ENCODE results near the gene CD80.
"Not testable (repeated sequence)": the region's sequence is repeated elsewhere in the genome, so short reads cannot be mapped to it uniquely, and the experiment has no call there.

Gene CD80

GRCh38 chr3:119599558-119600174 lies 40.3 kb upstream of the CD80 start:
- Mint-ChIP-seq H3K4me1 (peaks cover 26% of the 10 kb centered on the region), H3K27me3 (ENCODE audit: low read depth) (no peaks in the 10 kb centered on the region), H3K9me3 (no peaks in the 10 kb centered on the region), H3K36me3 (ENCODE audit: low read depth) (no peaks in the 10 kb centered on the region), H3K27ac (no peak overlapping the region), H3K4me3 (no peak overlapping the region)
- no peak for TF ChIP-seq CTCF (IDR thresholded peaks at IDR 0.05; ENCODE audit: unreplicated experiment in 3 of 3)

GRCh38 chr3:119598410-119599098 lies 39.1 kb upstream of the CD80 start:
- H3K9me3 Mint-ChIP-seq, result no peaks in the 10 kb centered on the region
- no peak overlapping the region for H3K4me3 Mint-ChIP-seq
- peak overlapping the region; percentile 1 to 64 (median 28) for H3K27ac Mint-ChIP-seq
- no peaks in the 10 kb centered on the region for H3K36me3 Mint-ChIP-seq (ENCODE audit: low read depth)
- TF ChIP-seq CTCF (IDR thresholded peaks at IDR 0.05; ENCODE audit: unreplicated experiment in 3 of 3), result no peak
- H3K4me1 Mint-ChIP-seq, result peaks cover 26% of the 10 kb centered on the region
- no peaks in the 10 kb centered on the region for H3K27me3 Mint-ChIP-seq (ENCODE audit: low read depth)

DNA sequence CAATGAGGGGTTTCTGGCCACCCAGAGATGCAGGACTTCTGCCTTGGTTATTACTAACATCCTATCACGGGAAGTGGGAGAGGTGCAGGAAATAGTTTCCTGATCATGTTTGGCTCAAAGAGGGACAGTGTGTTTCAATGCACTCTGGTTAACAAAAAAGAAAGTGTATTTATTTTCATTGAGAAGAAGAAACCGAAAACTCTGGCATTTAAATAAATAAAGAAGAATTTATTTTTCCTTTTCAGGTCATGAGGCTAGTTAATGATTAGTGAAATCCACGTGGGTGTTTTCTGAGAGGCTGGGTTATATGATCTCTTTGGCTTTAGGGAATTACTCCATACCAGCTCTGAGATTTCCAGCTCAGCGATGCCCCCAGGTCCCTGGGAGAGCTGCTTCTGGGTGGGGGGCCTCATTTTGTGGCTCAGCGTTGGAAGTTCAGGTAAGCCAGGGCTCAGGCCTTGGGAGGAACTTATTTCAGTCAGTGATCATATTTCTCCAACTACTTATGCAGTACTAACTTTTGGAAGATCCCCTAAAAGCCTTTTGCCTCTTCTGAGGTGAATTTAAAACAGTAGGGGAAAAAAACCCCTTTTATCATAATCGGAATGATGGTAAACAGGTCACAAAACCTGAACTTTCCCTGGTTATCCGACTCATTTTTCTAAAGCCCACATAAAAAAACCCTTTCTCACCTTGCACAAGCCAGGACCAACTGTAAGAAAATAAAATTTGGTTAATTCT lies 38.3 kb upstream of the CD80 start, which contains the start of gene PLA1A:
Gene PLA1A (plus strand): TSS at position 338 of the 741 bp plus-strand sequence. CDS start 29 bp downstream, at position 367.
- no peak for TF ChIP-seq CTCF (IDR thresholded peaks at IDR 0.05; ENCODE audit: unreplicated experiment in 3 of 3)
- H3K4me1 Mint-ChIP-seq, result peaks cover 26% of the 10 kb centered on the region
- no peaks in the 10 kb centered on the region for H3K9me3 Mint-ChIP-seq
- no peaks in the 10 kb centered on the region for H3K27me3 Mint-ChIP-seq (ENCODE audit: low read depth)
- peak within 1 kb of the TSS in 1 of 3 experiments; percentile 29 for H3K4me3 Mint-ChIP-seq
- H3K36me3 Mint-ChIP-seq (ENCODE audit: low read depth), result no peaks in the 10 kb centered on the region
- peak within 1 kb of the TSS; percentile 11 to 68 (median 64) for H3K27ac Mint-ChIP-seq

DNA sequence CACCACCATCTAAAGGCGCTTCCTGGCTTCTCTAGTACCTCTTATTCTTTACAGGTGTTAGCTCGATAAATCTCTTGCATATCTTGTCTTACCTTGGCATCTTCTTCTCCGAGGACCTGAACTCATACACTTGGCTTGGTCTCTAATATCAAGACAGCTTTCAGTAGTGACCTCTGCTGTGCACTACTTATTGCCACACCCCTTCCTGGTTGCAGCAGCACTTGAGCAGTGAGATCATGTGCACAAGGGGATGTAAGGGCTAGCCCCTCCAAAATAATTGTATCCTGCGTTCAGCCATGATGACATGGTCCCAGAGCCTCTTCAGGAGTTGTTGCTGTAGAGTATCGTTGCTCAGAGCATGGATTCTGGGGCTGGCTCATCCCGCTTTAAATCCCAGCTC lies 37.0 kb upstream of the CD80 start:
- Mint-ChIP-seq H3K4me1 (peaks cover 26% of the 10 kb centered on the region), H3K9me3 (no peaks in the 10 kb centered on the region), H3K4me3 (no peak overlapping the region), H3K36me3 (ENCODE audit: low read depth) (no peaks in the 10 kb centered on the region), H3K27ac (no peak overlapping the region), H3K27me3 (ENCODE audit: low read depth) (peaks cover 3% of the 10 kb centered on the region)
- no peak for TF ChIP-seq CTCF (IDR thresholded peaks at IDR 0.05; ENCODE audit: unreplicated experiment in 3 of 3)

DNA sequence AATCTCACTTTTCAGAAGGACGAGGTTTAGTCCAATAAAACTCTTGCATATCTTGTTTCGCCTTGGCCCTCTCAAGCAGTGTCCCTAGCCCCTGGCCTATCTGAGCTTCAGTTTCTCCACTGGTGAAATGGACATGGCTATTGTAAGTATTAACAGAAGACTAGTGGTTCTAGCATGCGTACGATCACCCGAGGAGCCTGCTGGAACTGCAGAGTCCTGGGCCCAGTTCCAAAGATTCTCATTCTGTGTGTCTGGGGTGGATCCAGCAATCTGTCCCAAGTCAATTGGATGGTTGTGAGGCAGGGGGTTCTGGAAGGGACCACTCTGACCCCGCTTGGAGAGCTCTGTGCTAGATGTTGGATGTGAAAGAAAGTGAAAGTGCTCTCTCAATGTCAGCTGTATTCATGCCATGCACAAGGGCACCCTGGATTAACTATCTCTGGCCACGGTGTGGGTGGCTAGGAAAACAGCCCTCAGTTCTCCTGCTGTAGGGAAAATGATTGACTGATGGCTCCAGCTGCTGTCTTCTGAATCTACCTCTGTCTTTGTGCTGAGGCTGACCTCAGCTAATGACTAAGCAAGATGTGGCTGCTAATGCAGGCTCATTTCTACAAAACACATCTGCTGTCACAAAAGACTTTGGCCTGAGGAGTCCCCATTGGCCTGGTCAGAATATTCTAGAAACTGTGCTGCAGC lies 36.4 kb upstream of the CD80 start:
- Mint-ChIP-seq H3K27ac (no peak overlapping the region), H3K9me3 (no peaks in the 10 kb centered on the region), H3K27me3 (ENCODE audit: low read depth) (peaks cover 3% of the 10 kb centered on the region), H3K4me1 (peaks cover 26% of the 10 kb centered on the region), H3K4me3 (no peak overlapping the region), H3K36me3 (ENCODE audit: low read depth) (no peaks in the 10 kb centered on the region)
- TF ChIP-seq CTCF (IDR thresholded peaks at IDR 0.05; ENCODE audit: unreplicated experiment in 3 of 3), result no peak

DNA sequence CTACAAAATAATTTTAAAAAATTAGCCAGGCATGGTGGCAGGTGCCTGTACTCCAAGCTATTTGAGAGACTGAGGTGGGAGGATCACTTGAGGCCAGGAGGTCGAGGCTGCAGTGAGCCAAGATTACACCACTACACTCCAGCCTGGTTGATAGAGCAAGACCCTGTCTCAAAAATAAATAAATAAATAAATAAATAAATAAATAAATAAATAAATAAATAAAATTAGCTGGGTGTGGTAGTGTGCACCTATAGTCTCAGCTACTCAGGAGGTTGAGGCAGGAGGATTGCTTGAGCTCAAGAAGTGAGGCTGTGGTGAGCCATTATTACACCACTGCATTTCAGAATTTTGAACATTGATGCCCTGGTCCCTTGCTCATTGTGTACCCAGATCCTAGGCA lies 35.5 kb upstream of the CD80 start:
- H3K4me3 Mint-ChIP-seq; H3K9me3 Mint-ChIP-seq; H3K36me3 Mint-ChIP-seq (ENCODE audit: low read depth); H3K27me3 Mint-ChIP-seq (ENCODE audit: low read depth); H3K27ac Mint-ChIP-seq: not testable (repeated sequence)
- H3K4me1 Mint-ChIP-seq, result peaks cover 26% of the 10 kb centered on the region

Data from nephron (organoid).